Neutrophil (primary cell): ENCODE measurements around the gene KRTAP4-1.
"Not testable (repeated sequence)": the region's sequence is repeated elsewhere in the genome, so short reads cannot be mapped to it uniquely, and the experiment has no call there.

ENCODE experiments used
- H3K27ac ChIP-seq: fragments of 200-600 bp; sonication (generic); 2 replicates; pipeline ENCODE4 v1.5.1; 2016; ENCODE audit warnings: mild to moderate bottlenecking, moderate library complexity
- H3K27me3 ChIP-seq: fragments of 200-600 bp; sonication (generic); 2 replicates; pipeline ENCODE4 v1.6.0; 2016; ENCODE audit warnings: mild to moderate bottlenecking
- H3K36me3 ChIP-seq: fragments of 200-600 bp; sonication (generic); 2 replicates; pipeline ENCODE4 v1.5.1; 2017
- H3K4me1 ChIP-seq, 2 experiments: fragments of 200-600 bp in 1 of 2; sonication (generic) in 1 of 2; 1 replicate in 1 of 2; 2 replicates in 1 of 2; pipeline versions ENCODE4 v1.5.1 to v1.6.1; 2013 to 2016; ENCODE audit warnings: low read depth in 1 of 2, low read length in 1 of 2, mild to moderate bottlenecking in 1 of 2, moderate library complexity in 1 of 2; ENCODE audit not compliant: control insufficient read depth in 1 of 2, insufficient read depth in 1 of 2
- H3K4me3 ChIP-seq, 2 experiments: fragments of 200-600 bp in 1 of 2; sonication (generic) in 1 of 2; 1 replicate in 1 of 2; 2 replicates in 1 of 2; pipeline ENCODE4 v1.5.1; 2013 to 2016; ENCODE audit warnings: low read depth in 1 of 2, low read length in 1 of 2, mild to moderate bottlenecking in 1 of 2, moderate library complexity in 1 of 2
- H3K9me3 ChIP-seq: fragments of 200-600 bp; sonication (generic); 2 replicates; pipeline ENCODE4 v1.5.1; 2016
- CTCF ChIP-seq: fragments of 200-600 bp; sonication (generic); IDR thresholded peaks from 2 replicates; pipeline ENCODE4 v1.5.1; 2016; ENCODE audit warnings: antibody characterized with exemption

The KRTAP4-1 gene

DNA sequence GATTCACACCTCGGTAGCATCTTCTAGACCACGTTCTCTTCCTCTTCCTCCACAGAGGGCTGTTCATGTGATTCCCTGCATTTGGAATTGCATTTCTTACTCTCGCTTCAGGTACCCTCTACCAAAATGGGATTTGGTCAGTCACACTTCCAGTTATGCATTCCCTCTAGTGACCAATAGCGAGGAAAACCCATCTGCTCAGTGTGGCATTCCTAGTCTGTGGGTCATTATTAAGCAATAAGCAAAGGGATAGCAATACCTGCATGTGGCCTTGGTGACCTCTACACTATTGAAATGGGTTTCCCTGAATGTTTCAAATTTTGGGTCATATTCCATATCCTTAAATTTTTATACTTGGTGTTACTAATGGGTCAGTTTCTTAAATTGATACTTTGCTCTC lies 34.7 kb downstream of the KRTAP4-1 start:
- H3K27me3 ChIP-seq, result peaks cover 16% of the 10 kb centered on the region
- H3K27ac ChIP-seq, result no peak overlapping the region
- H3K4me1 ChIP-seq, result no peaks in the 10 kb centered on the region
- no peak overlapping the region for H3K4me3 ChIP-seq
- TF ChIP-seq CTCF, result no peak
- H3K36me3 ChIP-seq, result no peaks in the 10 kb centered on the region
- no peaks in the 10 kb centered on the region for H3K9me3 ChIP-seq

- H3K9me3 ChIP-seq, result no peaks in the 10 kb centered on the region
- no peak within 1 kb of the TSS for H3K4me3 ChIP-seq
- H3K27ac ChIP-seq, result no peak within 1 kb of the TSS
- no peaks in the 10 kb centered on the region for H3K36me3 ChIP-seq
- TF ChIP-seq CTCF, result no peak
- no peaks in the 10 kb centered on the region for H3K4me1 ChIP-seq
- H3K27me3 ChIP-seq, result peaks cover 16% of the 10 kb centered on the region
These were observed 35.1 kb downstream of the KRTAP4-1 start, which contains the start of gene KRTAP4-5 for GRCh38 chr17:41149652-41149985. KRTAP4-5 (minus strand) TSS chr17:41149825; CDS start chr17:41149767, 58 bp downstream.

GRCh38 chr17:41148971-41149651 lies 35.6 kb downstream of the KRTAP4-1 start:
- not testable (repeated sequence) for H3K36me3 ChIP-seq, H3K27ac ChIP-seq, H3K9me3 ChIP-seq, H3K4me1 ChIP-seq, H3K4me3 ChIP-seq
- H3K27me3 ChIP-seq, result peaks cover 16% of the 10 kb centered on the region

DNA sequence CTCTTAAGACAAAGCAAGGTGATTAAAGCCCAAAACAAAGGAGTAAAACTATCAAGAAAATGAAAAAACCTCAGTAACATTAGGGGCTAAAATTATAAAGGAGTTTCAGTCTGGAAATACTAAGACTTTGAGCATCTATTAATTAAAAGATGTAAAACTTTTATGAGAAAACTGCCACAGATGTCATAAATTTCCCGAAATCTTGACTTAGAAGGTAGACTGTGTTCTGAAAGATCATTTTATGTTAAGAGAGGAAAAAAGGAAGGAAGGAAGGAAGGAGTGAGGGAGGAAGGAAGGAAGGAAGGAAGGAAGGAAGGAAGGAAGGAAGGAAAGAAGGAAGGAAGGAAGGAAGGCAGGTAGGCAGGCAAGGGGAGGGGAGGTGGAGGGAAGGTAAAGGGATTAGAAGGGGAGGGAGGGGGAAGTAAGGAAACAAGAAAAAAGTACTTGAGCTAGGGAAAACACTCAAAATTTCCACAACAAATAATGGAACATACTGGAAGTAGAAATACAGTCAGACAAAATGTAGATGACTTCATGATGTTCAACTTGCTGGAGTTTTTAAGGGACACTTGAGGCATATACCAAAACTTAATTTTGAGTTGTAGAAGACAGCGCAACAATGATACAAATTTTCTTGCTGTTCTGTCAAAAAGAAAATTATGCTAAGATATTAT lies 37.0 kb downstream of the KRTAP4-1 start:
- no peak for TF ChIP-seq CTCF
- no peak overlapping the region for H3K27ac ChIP-seq
- no peaks in the 10 kb centered on the region for H3K36me3 ChIP-seq
- H3K4me3 ChIP-seq, result no peak overlapping the region
- H3K4me1 ChIP-seq, result no peaks in the 10 kb centered on the region
- H3K9me3 ChIP-seq, result no peaks in the 10 kb centered on the region
- peaks cover 16% of the 10 kb centered on the region for H3K27me3 ChIP-seq

- Histone ChIP-seq H3K36me3 (no peaks in the 10 kb centered on the region), H3K4me1 (no peaks in the 10 kb centered on the region), H3K27ac (no peak overlapping the region), H3K27me3 (peaks cover 9% of the 10 kb centered on the region), H3K4me3 (no peak overlapping the region), H3K9me3 (no peaks in the 10 kb centered on the region)
- no peak for TF ChIP-seq CTCF
These were observed 39.5 kb downstream of the KRTAP4-1 start for GRCh38 chr17:41145261-41145660.

DNA sequence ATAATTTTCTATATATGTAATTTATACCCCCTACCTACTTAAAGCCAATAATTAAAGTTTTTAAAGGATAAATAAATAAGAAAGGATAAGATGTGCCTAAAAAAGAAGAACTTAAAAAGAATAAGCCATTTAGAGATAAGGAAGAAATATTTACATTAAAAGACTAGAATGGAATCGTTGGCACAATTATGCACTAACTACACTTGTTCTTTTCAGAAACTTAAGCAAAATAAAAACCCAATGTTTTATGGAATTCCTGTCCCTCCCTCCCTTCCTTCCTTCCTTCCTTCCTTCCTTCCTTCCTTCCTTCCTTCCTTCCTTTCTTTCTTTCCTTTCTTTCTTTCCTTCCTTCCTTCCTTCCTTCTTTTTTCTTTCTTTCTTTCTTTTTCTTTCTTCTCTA lies 39.9 kb downstream of the KRTAP4-1 start:
- Histone ChIP-seq H3K4me3 (no peak overlapping the region), H3K36me3 (no peaks in the 10 kb centered on the region), H3K4me1 (no peaks in the 10 kb centered on the region), H3K9me3 (no peaks in the 10 kb centered on the region), H3K27ac (no peak overlapping the region), H3K27me3 (peaks cover 8% of the 10 kb centered on the region)
- no peak for TF ChIP-seq CTCF
